ENCODE measurements around the gene TMEM203.

DNA sequence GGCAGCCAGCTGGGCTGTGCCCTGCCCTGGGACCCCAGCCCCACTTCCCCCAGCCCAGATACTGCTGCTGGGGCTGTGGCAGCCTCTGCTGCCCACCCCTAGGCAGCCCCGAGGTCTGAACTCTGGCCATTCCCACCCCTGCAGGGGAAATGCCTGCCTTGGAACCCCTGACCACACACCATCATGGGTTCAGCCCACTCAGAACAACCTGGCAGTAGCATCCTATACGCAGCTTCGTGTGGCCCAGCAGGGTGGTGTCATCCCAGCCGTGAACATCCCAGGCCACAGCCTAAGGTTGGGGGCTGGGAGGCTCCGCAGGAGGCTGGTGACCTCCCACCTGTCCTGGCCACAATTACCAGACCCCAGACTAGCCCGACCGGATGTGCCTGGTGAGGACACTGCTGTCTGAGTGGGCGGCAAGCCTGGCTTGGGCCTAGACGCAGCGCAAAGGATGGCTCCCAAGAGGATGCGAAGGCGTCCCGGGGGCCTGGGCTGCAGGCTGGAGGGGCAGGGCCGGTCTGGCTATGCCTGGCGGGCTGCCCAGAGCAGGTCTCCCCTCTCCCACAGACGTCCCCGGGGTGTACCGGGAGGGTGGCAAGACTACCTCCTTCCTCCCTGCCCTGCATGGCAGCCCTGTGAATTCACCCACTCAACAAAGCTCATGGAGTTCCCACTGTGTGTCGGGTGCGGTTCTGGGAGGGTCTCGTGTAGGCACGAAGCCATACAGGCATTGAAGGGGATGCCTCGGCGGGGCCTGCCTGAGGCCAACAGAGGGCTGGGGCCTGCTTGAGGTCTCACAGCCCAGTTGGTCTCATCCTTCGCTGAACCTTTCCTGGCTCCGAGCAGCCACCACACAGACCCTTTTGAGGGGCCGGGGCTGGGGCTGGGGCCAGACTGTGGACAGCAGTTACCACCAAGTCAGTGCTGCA lies 23.8 kb upstream of the TMEM203 start:
- no peak for TF ChIP-seq POLR2A (IDR thresholded peaks at IDR 0.05)
- TF ChIP-seq, protein P1, sequence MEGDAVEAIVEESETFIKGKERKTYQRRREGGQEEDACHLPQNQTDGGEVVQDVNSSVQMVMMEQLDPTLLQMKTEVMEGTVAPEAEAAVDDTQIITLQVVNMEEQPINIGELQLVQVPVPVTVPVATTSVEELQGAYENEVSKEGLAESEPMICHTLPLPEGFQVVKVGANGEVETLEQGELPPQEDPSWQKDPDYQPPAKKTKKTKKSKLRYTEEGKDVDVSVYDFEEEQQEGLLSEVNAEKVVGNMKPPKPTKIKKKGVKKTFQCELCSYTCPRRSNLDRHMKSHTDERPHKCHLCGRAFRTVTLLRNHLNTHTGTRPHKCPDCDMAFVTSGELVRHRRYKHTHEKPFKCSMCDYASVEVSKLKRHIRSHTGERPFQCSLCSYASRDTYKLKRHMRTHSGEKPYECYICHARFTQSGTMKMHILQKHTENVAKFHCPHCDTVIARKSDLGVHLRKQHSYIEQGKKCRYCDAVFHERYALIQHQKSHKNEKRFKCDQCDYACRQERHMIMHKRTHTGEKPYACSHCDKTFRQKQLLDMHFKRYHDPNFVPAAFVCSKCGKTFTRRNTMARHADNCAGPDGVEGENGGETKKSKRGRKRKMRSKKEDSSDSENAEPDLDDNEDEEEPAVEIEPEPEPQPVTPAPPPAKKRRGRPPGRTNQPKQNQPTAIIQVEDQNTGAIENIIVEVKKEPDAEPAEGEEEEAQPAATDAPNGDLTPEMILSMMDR (IDR thresholded peaks at IDR 0.05), result no peak
